ENCODE results near the gene CYRIA.

CYRIA gene

GRCh38 chr2:16649353-16650286 lies 16.0 kb downstream of the CYRIA start:
- DNase-seq: no peak

- no peak for DNase-seq
Observed at GRCh38 chr2:16647992-16648617, 17.5 kb downstream of the CYRIA start.

- DNase-seq: peak; percentile 57
Observed at GRCh38 chr2:16645775-16646559, 19.7 kb downstream of the CYRIA start.

- DNase-seq: no peak
Observed at GRCh38 chr2:16645088-16645487, 20.5 kb downstream of the CYRIA start.

GRCh38 chr2:16644221-16644925 lies 21.3 kb downstream of the CYRIA start:
- peak; percentile 54 for DNase-seq

- no peak for DNase-seq
Observed at GRCh38 chr2:16643099-16643498, 22.5 kb downstream of the CYRIA start.

- peak; percentile 61 for DNase-seq
Observed at GRCh38 chr2:16642088-16642487, 23.5 kb downstream of the CYRIA start.

GRCh38 chr2:16641509-16641908 lies 24.1 kb downstream of the CYRIA start:
- DNase-seq: no peak

GRCh38 chr2:16640867-16641266 lies 24.8 kb downstream of the CYRIA start:
- peak; percentile 57 for DNase-seq

GRCh38 chr2:16640001-16640700 lies 25.5 kb downstream of the CYRIA start:
- DNase-seq: no peak

- DNase-seq: no peak
Observed at GRCh38 chr2:16639431-16639830, 26.2 kb downstream of the CYRIA start.

- no peak for DNase-seq
Observed at GRCh38 chr2:16638946-16639345, 26.7 kb downstream of the CYRIA start.

GRCh38 chr2:16637304-16637703 lies 28.3 kb downstream of the CYRIA start:
- DNase-seq: no peak

- DNase-seq: peak; percentile 77
Observed at GRCh38 chr2:16635791-16636699, 29.6 kb downstream of the CYRIA start.

- peak; percentile 78 for DNase-seq
Observed at GRCh38 chr2:16633621-16634430, 31.8 kb downstream of the CYRIA start.

- no peak for DNase-seq
Observed at GRCh38 chr2:16632598-16632997, 33.0 kb downstream of the CYRIA start.

GRCh38 chr2:16630463-16630862 lies 35.2 kb downstream of the CYRIA start:
- peak; percentile 71 for DNase-seq

- no peak for DNase-seq
Observed at GRCh38 chr2:16629770-16630169, 35.9 kb downstream of the CYRIA start.

GRCh38 chr2:16629044-16629443 lies 36.6 kb downstream of the CYRIA start:
- DNase-seq: no peak

GRCh38 chr2:16628314-16628713 lies 37.3 kb downstream of the CYRIA start:
- peak; percentile 55 for DNase-seq

All from suppressor macrophage treated with lipopolysaccharide for 4 hours (primary cell).